Measurements from ENCODE around the gene LRRC4.

The LRRC4 gene

DNA sequence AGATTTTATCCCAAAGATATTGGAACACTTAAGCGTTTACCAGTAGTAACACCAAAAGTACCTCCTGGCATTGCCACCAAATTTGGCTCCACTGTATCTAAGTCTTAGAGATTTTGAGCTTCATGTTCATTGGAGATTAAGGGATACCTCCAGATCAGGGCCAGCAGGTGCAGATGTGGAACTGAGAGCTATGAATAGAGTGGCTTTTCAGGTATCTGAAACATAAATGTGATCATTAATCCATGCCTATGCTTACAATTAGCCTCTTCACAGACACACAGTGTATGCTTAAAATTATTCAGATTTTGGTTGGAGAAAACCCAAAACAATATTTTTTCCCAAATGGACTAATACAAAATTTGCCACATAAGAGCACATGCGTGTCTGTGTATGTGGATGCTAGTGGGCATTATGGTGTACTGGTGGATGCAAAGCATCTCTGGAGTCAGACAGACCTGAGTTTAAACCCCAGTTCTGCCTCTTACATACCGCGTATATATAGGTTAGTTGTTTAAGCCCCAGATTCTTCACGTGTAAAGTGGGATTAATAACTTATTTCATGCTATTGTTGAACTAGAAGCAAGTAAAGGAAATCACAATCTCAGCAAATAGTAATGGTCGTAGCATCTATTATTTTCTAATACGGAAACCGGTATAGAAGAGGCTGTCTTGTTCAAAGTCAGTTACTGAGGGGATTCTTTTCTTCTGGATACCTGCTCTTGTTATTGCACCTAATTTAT lies 6.8 kb upstream of the LRRC4 start:
- Histone ChIP-seq H3K36me3 (ENCODE audit: insufficient read depth, insufficient read length, low read length) (no peaks in the 10 kb centered on the region), H3K9me3 (ENCODE audit: insufficient read depth, low read length) (no peaks in the 10 kb centered on the region), H3K4me1 (ENCODE audit: insufficient read depth, insufficient read length) (no peaks in the 10 kb centered on the region), H3K27me3 (ENCODE audit: insufficient read depth, insufficient read length) (peaks cover 17% of the 10 kb centered on the region), H3K4me3 (ENCODE audit: insufficient read length, low read depth) (no peak overlapping the region), H3K9ac (ENCODE audit: insufficient read length, low read depth) (no peak overlapping the region)
- TF ChIP-seq YY1 (IDR thresholded peaks at IDR 0.05; ENCODE audit: insufficient read depth, insufficient read length) = no peak
- TF ChIP-seq SUZ12 (IDR thresholded peaks at IDR 0.05; ENCODE audit: extremely low read depth, insufficient read depth, insufficient read length) = no peak
- no peak for TF ChIP-seq ZNF274 (IDR thresholded peaks at IDR 0.05; ENCODE audit: low read depth, low read length)
- DNase-seq (ENCODE audit: low read depth, low spot score) = no peak

DNA sequence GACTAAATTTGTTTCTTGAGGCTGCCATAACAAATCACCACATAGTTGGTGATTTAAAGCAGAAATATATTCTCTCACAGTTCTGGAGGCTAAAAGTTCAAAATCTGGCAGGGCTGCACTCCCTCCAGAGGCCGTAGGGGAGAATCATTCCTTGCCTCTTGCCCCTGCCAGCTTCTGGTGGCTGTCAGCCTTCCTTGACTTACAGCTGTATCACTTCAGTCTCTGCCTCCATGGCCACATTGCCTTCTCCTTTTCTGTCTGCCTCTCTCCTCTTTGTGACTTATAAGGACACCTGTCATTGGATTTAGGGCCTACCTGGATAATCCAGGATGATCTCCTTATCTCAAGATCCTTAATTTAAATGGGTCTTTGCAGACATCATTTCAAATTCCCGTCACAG lies 5.8 kb upstream of the LRRC4 start:
- no peak for DNase-seq (ENCODE audit: low read depth, low spot score)
- H3K9ac ChIP-seq (ENCODE audit: insufficient read length, low read depth) = no peak overlapping the region
- H3K27me3 ChIP-seq (ENCODE audit: insufficient read depth, insufficient read length) = peaks cover 25% of the 10 kb centered on the region
- TF ChIP-seq YY1 (IDR thresholded peaks at IDR 0.05; ENCODE audit: insufficient read depth, insufficient read length) (no peak), SUZ12 (IDR thresholded peaks at IDR 0.05; ENCODE audit: extremely low read depth, insufficient read depth, insufficient read length) (no peak), ZNF274 (IDR thresholded peaks at IDR 0.05; ENCODE audit: low read depth, low read length) (no peak)
- no peaks in the 10 kb centered on the region for H3K36me3 ChIP-seq (ENCODE audit: insufficient read depth, insufficient read length, low read length)
- H3K4me3 ChIP-seq (ENCODE audit: insufficient read length, low read depth) = no peak overlapping the region
- H3K4me1 ChIP-seq (ENCODE audit: insufficient read depth, insufficient read length) = no peaks in the 10 kb centered on the region
- H3K9me3 ChIP-seq (ENCODE audit: insufficient read depth, low read length) = no peaks in the 10 kb centered on the region

DNA sequence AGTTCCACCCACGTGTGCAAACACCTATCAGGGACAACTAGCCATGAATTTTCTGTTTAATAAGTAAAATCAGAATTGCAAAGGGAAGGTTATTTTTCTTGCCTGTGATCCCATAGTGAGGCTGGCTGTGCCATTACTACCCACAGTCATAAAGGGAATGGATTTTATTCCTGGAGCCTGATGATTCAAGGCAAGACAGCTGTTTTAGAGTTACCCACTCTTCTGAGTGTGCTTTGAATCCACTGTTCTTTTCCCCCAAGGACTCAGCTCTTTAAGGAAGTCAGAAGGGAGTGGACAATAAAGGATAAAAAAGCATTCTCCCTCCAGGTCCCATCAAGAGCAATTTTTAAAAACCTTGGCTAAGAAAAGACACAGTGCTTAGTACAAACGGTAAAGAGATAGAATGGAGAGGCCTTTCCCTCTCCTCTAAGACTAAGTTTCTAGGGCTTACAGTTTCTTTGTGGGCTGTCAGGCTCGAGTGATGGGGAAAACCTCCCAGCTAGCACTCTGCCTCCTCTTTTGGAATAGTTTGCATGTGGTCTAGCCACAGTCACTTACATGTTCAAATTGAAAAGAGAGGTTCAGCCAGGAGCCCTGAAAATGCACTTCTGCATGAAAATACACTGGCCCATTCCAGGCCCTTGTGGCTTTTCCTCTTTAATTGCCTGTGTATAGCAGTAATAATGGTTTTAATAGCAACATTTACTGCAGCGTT lies 5.1 kb upstream of the LRRC4 start:
- no peak overlapping the region for H3K9ac ChIP-seq (ENCODE audit: insufficient read length, low read depth)
- TF ChIP-seq SUZ12 (IDR thresholded peaks at IDR 0.05; ENCODE audit: extremely low read depth, insufficient read depth, insufficient read length) = no peak
- no peak for TF ChIP-seq YY1 (IDR thresholded peaks at IDR 0.05; ENCODE audit: insufficient read depth, insufficient read length)
- no peak for TF ChIP-seq ZNF274 (IDR thresholded peaks at IDR 0.05; ENCODE audit: low read depth, low read length)
- H3K36me3 ChIP-seq (ENCODE audit: insufficient read depth, insufficient read length, low read length) = no peaks in the 10 kb centered on the region
- H3K9me3 ChIP-seq (ENCODE audit: insufficient read depth, low read length) = no peaks in the 10 kb centered on the region
- H3K4me1 ChIP-seq (ENCODE audit: insufficient read depth, insufficient read length) = no peaks in the 10 kb centered on the region
- no peak overlapping the region for H3K4me3 ChIP-seq (ENCODE audit: insufficient read length, low read depth)
- peaks cover 25% of the 10 kb centered on the region for H3K27me3 ChIP-seq (ENCODE audit: insufficient read depth, insufficient read length)
- DNase-seq (ENCODE audit: low read depth, low spot score) = no peak

DNA sequence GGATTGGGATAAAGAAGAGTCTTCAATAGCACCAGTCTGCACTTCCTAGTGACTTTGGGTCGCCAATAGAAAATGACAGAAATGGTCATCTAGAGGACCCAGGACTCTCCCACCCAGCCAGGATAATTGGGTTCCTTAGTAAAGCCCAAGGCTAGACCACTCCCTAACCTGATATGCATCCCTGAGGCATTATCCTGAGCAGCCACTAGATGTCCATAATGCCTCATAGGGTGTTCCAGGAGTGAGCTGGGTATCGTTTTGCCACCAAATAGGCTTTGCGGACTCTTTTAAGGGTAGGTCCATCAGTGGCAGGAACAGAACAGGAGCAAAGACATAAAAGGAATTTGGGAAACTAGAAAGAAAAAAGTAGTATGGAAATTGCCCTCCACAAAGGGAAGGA lies 4.5 kb upstream of the LRRC4 start:
- Histone ChIP-seq H3K9me3 (ENCODE audit: insufficient read depth, low read length) (no peaks in the 10 kb centered on the region), H3K4me1 (ENCODE audit: insufficient read depth, insufficient read length) (no peaks in the 10 kb centered on the region), H3K27me3 (ENCODE audit: insufficient read depth, insufficient read length) (peaks cover 25% of the 10 kb centered on the region), H3K4me3 (ENCODE audit: insufficient read length, low read depth) (no peak overlapping the region), H3K36me3 (ENCODE audit: insufficient read depth, insufficient read length, low read length) (no peaks in the 10 kb centered on the region), H3K9ac (ENCODE audit: insufficient read length, low read depth) (no peak overlapping the region)
- no peak for DNase-seq (ENCODE audit: low read depth, low spot score)
- no peak for TF ChIP-seq YY1 (IDR thresholded peaks at IDR 0.05; ENCODE audit: insufficient read depth, insufficient read length)
- no peak for TF ChIP-seq ZNF274 (IDR thresholded peaks at IDR 0.05; ENCODE audit: low read depth, low read length)
- no peak for TF ChIP-seq SUZ12 (IDR thresholded peaks at IDR 0.05; ENCODE audit: extremely low read depth, insufficient read depth, insufficient read length)

DNA sequence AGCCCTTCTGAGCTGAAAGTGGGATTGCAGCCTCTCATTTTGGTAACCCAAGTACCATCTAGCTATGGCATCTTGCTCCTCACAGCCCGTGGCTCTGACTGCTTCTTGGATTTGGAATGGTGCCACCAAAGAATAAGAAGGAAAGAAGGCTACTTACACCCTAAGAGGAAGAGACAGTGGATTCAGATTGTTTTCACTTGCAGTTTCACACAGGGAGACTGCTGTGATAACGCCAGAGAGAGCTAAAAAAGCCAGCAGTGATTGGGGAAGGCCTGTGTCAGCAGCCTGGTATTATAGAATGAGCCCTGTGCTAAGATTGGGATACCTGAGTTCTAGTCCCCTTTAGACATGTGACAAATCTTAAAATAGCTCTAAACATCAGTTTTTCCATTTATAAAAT lies 3.6 kb upstream of the LRRC4 start:
- no peak for TF ChIP-seq YY1 (IDR thresholded peaks at IDR 0.05; ENCODE audit: insufficient read depth, insufficient read length)
- TF ChIP-seq SUZ12 (IDR thresholded peaks at IDR 0.05; ENCODE audit: extremely low read depth, insufficient read depth, insufficient read length) = no peak
- no peak for TF ChIP-seq ZNF274 (IDR thresholded peaks at IDR 0.05; ENCODE audit: low read depth, low read length)
- no peak for DNase-seq (ENCODE audit: low read depth, low spot score)
- H3K4me1 ChIP-seq (ENCODE audit: insufficient read depth, insufficient read length) = no peaks in the 10 kb centered on the region
- H3K36me3 ChIP-seq (ENCODE audit: insufficient read depth, insufficient read length, low read length) = peaks cover under 1% of the 10 kb centered on the region
- H3K4me3 ChIP-seq (ENCODE audit: insufficient read length, low read depth) = no peak overlapping the region
- H3K27me3 ChIP-seq (ENCODE audit: insufficient read depth, insufficient read length) = peaks cover 31% of the 10 kb centered on the region
- no peaks in the 10 kb centered on the region for H3K9me3 ChIP-seq (ENCODE audit: insufficient read depth, low read length)
- no peak overlapping the region for H3K9ac ChIP-seq (ENCODE audit: insufficient read length, low read depth)

DNA sequence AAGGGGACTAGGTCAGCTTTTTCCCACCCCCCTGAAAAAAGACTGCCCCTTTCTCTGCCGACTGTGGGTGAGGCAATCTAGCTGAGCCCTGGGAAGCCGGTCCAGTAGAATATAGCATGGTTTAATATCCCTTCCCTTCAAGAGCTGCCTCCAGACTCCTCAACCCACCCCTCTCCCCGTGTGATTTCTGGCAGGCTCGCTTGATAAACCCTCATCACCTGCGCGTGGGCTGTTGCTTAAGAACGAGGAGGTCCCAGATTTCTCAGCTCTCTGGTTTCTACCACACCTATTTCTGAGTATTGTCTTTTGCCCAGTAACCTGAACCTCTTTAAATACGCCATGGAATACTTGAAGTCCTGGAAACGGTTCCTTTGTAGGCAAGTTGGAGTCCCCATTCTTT lies 2.0 kb upstream of the LRRC4 start:
- peaks cover 14% of the 10 kb centered on the region for H3K36me3 ChIP-seq (ENCODE audit: insufficient read depth, insufficient read length, low read length)
- no peak overlapping the region for H3K4me3 ChIP-seq (ENCODE audit: insufficient read length, low read depth)
- DNase-seq (ENCODE audit: low read depth, low spot score) = no peak
- TF ChIP-seq SUZ12 (IDR thresholded peaks at IDR 0.05; ENCODE audit: extremely low read depth, insufficient read depth, insufficient read length) = no peak
- TF ChIP-seq YY1 (IDR thresholded peaks at IDR 0.05; ENCODE audit: insufficient read depth, insufficient read length) = no peak
- peaks cover 41% of the 10 kb centered on the region for H3K27me3 ChIP-seq (ENCODE audit: insufficient read depth, insufficient read length)
- H3K4me1 ChIP-seq (ENCODE audit: insufficient read depth, insufficient read length) = peaks cover 2% of the 10 kb centered on the region
- peak overlapping the region; percentile 72 for H3K9ac ChIP-seq (ENCODE audit: insufficient read length, low read depth)
- H3K9me3 ChIP-seq (ENCODE audit: insufficient read depth, low read length) = no peaks in the 10 kb centered on the region

DNA sequence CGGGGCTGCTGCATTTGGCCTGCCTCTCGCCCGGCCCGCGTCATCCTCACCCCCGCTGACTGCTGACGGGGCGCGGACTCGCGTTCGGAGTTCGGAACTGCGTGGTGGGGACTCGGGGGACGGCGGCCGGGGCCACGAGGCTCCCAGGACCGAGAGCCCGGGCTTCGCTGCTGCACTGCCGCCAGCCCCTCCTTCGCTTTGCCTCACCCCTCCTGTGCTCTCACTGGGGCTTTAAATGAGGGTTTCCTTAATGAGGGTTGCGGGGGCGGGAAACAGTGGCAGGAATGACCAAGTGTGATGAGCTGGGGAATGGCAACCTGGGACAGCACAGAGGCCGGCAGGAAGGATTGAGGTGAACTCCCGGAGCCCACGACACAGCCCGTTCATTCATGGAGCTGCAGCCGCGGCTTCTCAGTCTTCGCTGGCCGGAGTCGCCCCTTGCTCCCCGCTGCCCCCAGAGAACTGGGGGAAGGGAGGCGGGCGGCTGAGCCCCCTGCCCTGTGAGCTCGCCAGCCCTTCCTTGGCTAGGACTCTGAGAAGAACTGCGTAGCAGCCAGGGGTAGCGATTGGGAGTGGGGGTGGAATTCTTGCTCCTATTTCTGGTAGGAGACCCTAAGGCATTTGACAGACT lies 1.5 kb upstream of the LRRC4 start:
- no peaks in the 10 kb centered on the region for H3K9me3 ChIP-seq (ENCODE audit: insufficient read depth, low read length)
- H3K4me1 ChIP-seq (ENCODE audit: insufficient read depth, insufficient read length) = peaks cover 3% of the 10 kb centered on the region
- no peak for DNase-seq (ENCODE audit: low read depth, low spot score)
- no peak for TF ChIP-seq YY1 (IDR thresholded peaks at IDR 0.05; ENCODE audit: insufficient read depth, insufficient read length)
- TF ChIP-seq SUZ12 (IDR thresholded peaks at IDR 0.05; ENCODE audit: extremely low read depth, insufficient read depth, insufficient read length) = no peak
- no peak for TF ChIP-seq ZNF274 (IDR thresholded peaks at IDR 0.05; ENCODE audit: low read depth, low read length)
- peaks cover 14% of the 10 kb centered on the region for H3K36me3 ChIP-seq (ENCODE audit: insufficient read depth, insufficient read length, low read length)
- peak overlapping the region; percentile 72 for H3K9ac ChIP-seq (ENCODE audit: insufficient read length, low read depth)
- peaks cover 41% of the 10 kb centered on the region for H3K27me3 ChIP-seq (ENCODE audit: insufficient read depth, insufficient read length)
- peak overlapping the region; percentile 21 for H3K4me3 ChIP-seq (ENCODE audit: insufficient read length, low read depth)

All from NT2/D1 (cell line).